Heart right ventricle (tissue), 16 donors: ENCODE measurements around the gene RNF38. TPM values are rescaled to one million over a fixed set of nuclear protein-coding genes. Genes with fewer than 3 reads are reported as not detected.
A peak's percentile ranks its signal among the peaks of the same experiment; 100 is the strongest.

Experiments
- ATAC-seq, 8 donors: fragments of 200-7000 bp; cut with Tn5 transposase; one replicate each; pipeline ENCODE4 v1.9.1; 2020; ENCODE audit warnings: mild to moderate bottlenecking in 8 of 8, moderate library complexity in 8 of 8, moderate number of reproducible peaks in 1 of 8
- DNase-seq, 2 donors: peaks; one replicate each; pipeline ENCODE4 v3.0.0-alpha.2; 2020
- H3K27ac ChIP-seq, 10 donors: fragments of 200-600 bp; sonication (generic) in 2 of 10; one replicate each; pipeline versions ENCODE4 v1.5.0 to v1.8.0; 2020 to 2022; ENCODE audit warnings: mild to moderate bottlenecking in 3 of 10
- H3K27me3 ChIP-seq, 7 donors: fragments of 200-600 bp; one replicate each; pipeline ENCODE4 v1.8.0; 2021 to 2022; ENCODE audit warnings: mild to moderate bottlenecking in 2 of 7
- H3K36me3 ChIP-seq, 9 donors: fragments of 200-600 bp; sonication (generic) in 1 of 9; one replicate each; pipeline versions ENCODE4 v1.5.0 to v1.8.0; 2020 to 2022; ENCODE audit warnings: mild to moderate bottlenecking in 2 of 9
- H3K4me1 ChIP-seq, 9 donors: fragments of 200-600 bp; sonication (generic) in 1 of 9; one replicate each; pipeline versions ENCODE4 v1.5.0 to v1.8.0; 2020 to 2022; ENCODE audit warnings: mild to moderate bottlenecking in 4 of 9
- H3K4me3 ChIP-seq, 10 donors: fragments of 200-600 bp; sonication (generic) in 2 of 10; one replicate each; pipeline versions ENCODE4 v1.5.0 to v1.8.0; 2020 to 2022; ENCODE audit warnings: mild to moderate bottlenecking in 7 of 10, moderate library complexity in 2 of 10
- H3K9me3 ChIP-seq, 11 donors: fragments of 200-600 bp in 10 of 11; sonication (generic) in 2 of 11; one replicate each; pipeline versions ENCODE4 v1.5.0 to v1.8.0; 2013 to 2022; ENCODE audit warnings: mild to moderate bottlenecking in 2 of 11, control low read depth in 1 of 11, moderate library complexity in 1 of 11
- WGBS, 2 donors: extraction: QIAGEN DNeasy Blood & Tissue Kit; methylation state at CpG; one replicate each; pipeline ENCODE4 v1.1.7; 2013; ENCODE audit warnings: inconsistent platforms in 1 of 2; 5-methylcytosine and 5-hydroxymethylcytosine counted together
- intact Hi-C, 10 donors: fragments of 100-400 bp; cut with DNase I; formaldehyde crosslinking; loops; one replicate each; pipeline versions ENCODE4 v1.11.1 to v1.14.2; 2022
- polyA plus RNA-seq, 2 donors: library from polyadenylated mRNA; stranded (reverse); fragments of 200-250 nt; gene quantifications; one replicate each; pipeline ENCODE4 v1.2.3, GENCODE V29; 2013
- total RNA-seq, 10 donors: library from RNA; stranded (reverse); fragmentation: NEBNext Ultra II Directional in 3 of 10; extraction: Animal tissue kit (Norgen Biotek cat#: 25700) in 3 of 10; gene quantifications; one replicate each; pipeline versions ENCODE4 v1.2.1 to v1.2.4, GENCODE V29; 2021 to 2023
- TF ChIP-seq, protein P1 (sequence below), 9 donors: fragments of 200-600 bp; sonication (generic) in 2 of 9; IDR thresholded peaks; one replicate each; pipeline versions ENCODE4 v1.5.0 to v1.8.0; 2021 to 2022; ENCODE audit warnings: antibody characterized with exemption in 9 of 9, mild to moderate bottlenecking in 5 of 9, moderate library complexity in 1 of 9
- donor health status: Arrhythmogenic right ventricular cardiomyopathy.
- donor health status: ischemic (EF 13 %, LVEDD 7.1; RV severe dilation, severe dysfunction).
- donor health status: healthy with polysubstance abuse.
- donor health status: DM: no; HTN: yes; CAD: no.
- donor health status: DM: no; HTN: no; CAD: no.
- donor health status: ischemic (EF 25% LVEDD 6.9; RV normal size, moderate dysfunction).
- donor health status: ischemic (EF 25% LVEDD 5.7; RV mildly dilated, moderate dysfunction).
- donor health status: healthy.
- donor health status: DM: yes; HTN: yes; CAD: no.
- donor health status: Ischemic cardiomyopathy.
- donor health status: ischemic (EF 35%, LVEDD 5.7; RV mildly dilated, moderate dysfunction).
- donor health status: nonischemic (EF 11% LVEDD 7.7; RV severe dilation, severe dysfunction).
- donor health status: DM: yes; HTN: yes; CAD: no.
- donor health status: PGD.
- donor health status: ischemic (EF 29% LVEDD 5.4; RV normal size, mild dysfunction).
- donor health status: nonischemic (EF 23%, LVEDD 6.1; RV moderate dilation, normal function).

RNF38 gene
- total and polyA plus RNA-seq, 12 donors = 6.4 to 56.0 (median 32.8) TPM

DNA sequence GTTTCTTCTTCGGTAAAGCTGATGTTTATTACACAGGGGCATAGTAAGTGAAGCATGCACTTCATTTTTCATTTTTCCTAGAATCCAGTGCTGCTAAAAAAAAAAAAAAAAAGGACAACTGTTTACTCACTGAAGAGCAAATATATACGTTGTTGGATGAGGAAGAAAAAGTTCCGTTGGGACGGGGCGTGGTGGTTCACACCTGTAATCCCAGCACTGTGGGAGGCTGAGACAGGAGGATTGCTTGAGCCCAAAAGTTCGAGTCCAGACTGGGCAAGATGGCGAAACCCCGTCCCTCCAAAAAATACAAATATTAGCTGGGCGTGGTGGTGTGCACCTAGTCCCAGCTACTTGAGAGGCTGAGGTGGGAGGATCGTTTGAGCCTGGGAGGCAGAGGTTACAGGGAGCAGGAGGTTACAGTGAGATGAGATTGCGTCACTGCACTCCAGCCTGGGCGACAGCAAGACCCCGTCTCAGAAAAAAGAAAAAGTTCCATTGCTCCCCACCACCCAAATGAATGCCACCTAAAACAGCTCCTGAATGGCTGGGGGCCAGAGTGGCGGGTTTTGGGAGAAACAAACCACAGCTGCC lies 81.8 kb downstream of the RNF38 start:
- ATAC-seq (no peak), DNase-seq (no peak)
- TF ChIP-seq, protein P1, sequence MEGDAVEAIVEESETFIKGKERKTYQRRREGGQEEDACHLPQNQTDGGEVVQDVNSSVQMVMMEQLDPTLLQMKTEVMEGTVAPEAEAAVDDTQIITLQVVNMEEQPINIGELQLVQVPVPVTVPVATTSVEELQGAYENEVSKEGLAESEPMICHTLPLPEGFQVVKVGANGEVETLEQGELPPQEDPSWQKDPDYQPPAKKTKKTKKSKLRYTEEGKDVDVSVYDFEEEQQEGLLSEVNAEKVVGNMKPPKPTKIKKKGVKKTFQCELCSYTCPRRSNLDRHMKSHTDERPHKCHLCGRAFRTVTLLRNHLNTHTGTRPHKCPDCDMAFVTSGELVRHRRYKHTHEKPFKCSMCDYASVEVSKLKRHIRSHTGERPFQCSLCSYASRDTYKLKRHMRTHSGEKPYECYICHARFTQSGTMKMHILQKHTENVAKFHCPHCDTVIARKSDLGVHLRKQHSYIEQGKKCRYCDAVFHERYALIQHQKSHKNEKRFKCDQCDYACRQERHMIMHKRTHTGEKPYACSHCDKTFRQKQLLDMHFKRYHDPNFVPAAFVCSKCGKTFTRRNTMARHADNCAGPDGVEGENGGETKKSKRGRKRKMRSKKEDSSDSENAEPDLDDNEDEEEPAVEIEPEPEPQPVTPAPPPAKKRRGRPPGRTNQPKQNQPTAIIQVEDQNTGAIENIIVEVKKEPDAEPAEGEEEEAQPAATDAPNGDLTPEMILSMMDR (IDR thresholded peaks at IDR 0.05) = no peak
- Histone ChIP-seq H3K27me3 (peaks cover 0 to 8% (median 0%) of the 10 kb centered on the region in 7 donors), H3K36me3 (no peaks in the 10 kb centered on the region), H3K9me3 (peaks cover 0 to 4% (median 0%) of the 10 kb centered on the region in 11 donors), H3K27ac (no peak overlapping the region), H3K4me3 (no peak overlapping the region), H3K4me1 (peaks cover 0 to 5% (median 0%) of the 10 kb centered on the region in 9 donors)
- WGBS, 2 donors = 83 to 92% methylated on average over 14 of the region's 14 CpGs
- intact Hi-C loops = no loop called here

- DNase-seq (no peak), ATAC-seq (peak in 6 of 8 donors; percentile 19 to 65 (median 34))
- TF ChIP-seq, protein P1 (IDR thresholded peaks at IDR 0.05) = no peak
- H3K4me1 ChIP-seq = peaks cover 0 to 5% (median 0%) of the 10 kb centered on the region in 9 donors
- WGBS, 2 donors = 31% methylated on average over 6 of the region's 6 CpGs
- no peaks in the 10 kb centered on the region for H3K36me3 ChIP-seq
- H3K27ac ChIP-seq = no peak overlapping the region
- intact Hi-C loops = no loop called here
- H3K9me3 ChIP-seq = peaks cover 0 to 4% (median 0%) of the 10 kb centered on the region in 11 donors
- no peak overlapping the region for H3K4me3 ChIP-seq
- H3K27me3 ChIP-seq = peaks cover 0 to 8% (median 0%) of the 10 kb centered on the region in 7 donors
These were observed 82.3 kb downstream of the RNF38 start for GRCh38 chr9:36317766-36318165.

DNA sequence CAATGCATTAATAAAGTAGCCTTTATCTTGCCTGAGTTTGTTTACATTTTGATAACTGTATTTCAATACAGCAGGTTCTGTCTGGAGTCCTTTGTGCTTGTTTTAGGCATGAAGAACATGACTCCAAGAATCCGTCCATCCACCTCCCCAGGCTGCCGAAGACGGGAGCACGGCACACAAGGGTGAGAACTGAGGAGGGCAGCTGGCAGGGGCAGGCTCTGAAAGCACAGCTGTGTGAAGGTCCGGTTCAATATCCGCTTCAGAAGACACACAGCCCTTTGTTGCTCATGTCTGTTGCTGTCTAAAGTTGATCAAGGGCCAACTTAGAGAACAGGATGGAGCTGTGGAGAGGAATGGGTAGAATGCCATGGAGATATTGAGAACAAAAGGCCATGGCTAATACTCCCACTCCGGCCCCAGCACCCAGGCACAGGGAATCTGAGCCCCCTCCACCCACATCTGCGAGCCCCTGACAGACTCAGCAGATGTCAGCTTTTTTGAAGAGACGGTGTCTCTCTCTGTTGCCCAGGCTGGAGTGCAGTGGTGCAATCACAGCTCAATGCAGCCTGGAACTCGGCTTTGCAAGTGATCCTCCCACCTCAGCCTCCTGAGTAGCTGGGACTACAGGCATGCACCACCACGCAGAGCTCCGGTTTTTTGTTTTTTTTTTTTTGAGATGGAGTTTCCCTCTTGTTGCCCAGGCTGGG lies 83.3 kb downstream of the RNF38 start:
- 52 to 64% methylated on average over 12 of the region's 12 CpGs for WGBS, 2 donors

GRCh38 chr9:36316049-36316448 lies 84.0 kb downstream of the RNF38 start:
- Histone ChIP-seq H3K27ac (no peak overlapping the region), H3K36me3 (no peaks in the 10 kb centered on the region), H3K27me3 (peaks cover 0 to 8% (median 0%) of the 10 kb centered on the region in 7 donors), H3K4me1 (peaks cover 0 to 5% (median 0%) of the 10 kb centered on the region in 9 donors), H3K4me3 (no peak overlapping the region), H3K9me3 (no peaks in the 10 kb centered on the region)
- intact Hi-C loops = no loop called here
- DNase-seq (no peak), ATAC-seq (no peak)
- TF ChIP-seq, protein P1 (IDR thresholded peaks at IDR 0.05) = no peak

More for the DNA sequence above, 83.3 kb downstream of the RNF38 start:
- Histone ChIP-seq H3K27me3 (peaks cover 0 to 8% (median 0%) of the 10 kb centered on the region in 7 donors), H3K36me3 (no peaks in the 10 kb centered on the region), H3K9me3 (peaks cover 0 to 1% (median 0%) of the 10 kb centered on the region in 11 donors), H3K27ac (no peak overlapping the region), H3K4me1 (peaks cover 0 to 5% (median 0%) of the 10 kb centered on the region in 9 donors), H3K4me3 (no peak overlapping the region)
- intact Hi-C loops = no loop called here
- DNase-seq (no peak), ATAC-seq (peak in 5 of 8 donors; percentile 20 to 50 (median 27))
- TF ChIP-seq, protein P1 (IDR thresholded peaks at IDR 0.05) = no peak
